Pancreas (tissue), 10 donors: ENCODE data around the gene PRR20G. TPM values are rescaled to one million over a fixed set of nuclear protein-coding genes. Genes with fewer than 3 reads are reported as not detected.

Source experiments
- ATAC-seq, 4 donors: fragments of 200-7000 bp; cut with Tn5 transposase; one replicate each; pipeline versions ENCODE4 v1.8.0 to v1.9.1; 2020; ENCODE audit warnings: mild to moderate bottlenecking in 4 of 4, moderate library complexity in 4 of 4
- DNase-seq, 6 donors: peaks; one replicate each; pipeline ENCODE4 v3.0.0-alpha.2; 2020
- FAIRE-seq: peaks from 2 replicates; lab custom pipeline; 2012; peaks lifted over from hg19 to GRCh38; lab: Jason Lieb, UNC
- H3K27ac ChIP-seq, 4 donors: fragments of 200-600 bp; sonication (generic); 1 replicate in 3 of 4; 2 replicates in 1 of 4; pipeline versions ENCODE4 v1.5.0 to v1.8.0; 2020
- H3K27me3 ChIP-seq, 4 donors: fragments of 200-600 bp; one replicate each; pipeline ENCODE4 v1.8.0; 2021
- H3K36me3 ChIP-seq, 3 donors: fragments of 200-600 bp; sonication (generic) in 1 of 3; one replicate each; pipeline versions ENCODE4 v1.5.0 to v1.8.0; 2020 to 2021
- H3K4me1 ChIP-seq, 3 donors: fragments of 200-600 bp; one replicate each; pipeline ENCODE4 v1.8.0; 2021
- H3K4me3 ChIP-seq, 4 donors: fragments of 200-600 bp; sonication (generic) in 2 of 4; one replicate each; pipeline versions ENCODE4 v1.5.0 to v1.8.0; 2020 to 2021
- H3K9me3 ChIP-seq, 4 donors: fragments of 200-600 bp; one replicate each; pipeline ENCODE4 v1.8.0; 2021
- CTCF ChIP-seq, 4 donors: fragments of 200-600 bp; sonication (generic) in 3 of 4; IDR thresholded peaks; one replicate each; pipeline versions ENCODE4 v1.5.0 to v1.8.0; 2021; ENCODE audit warnings: antibody characterized with exemption in 4 of 4
- WGBS, 2 donors: extraction: QIAGEN DNeasy Blood & Tissue Kit; methylation state at CpG; one replicate each; pipeline ENCODE4 v1.1.7; 2013; 5-methylcytosine and 5-hydroxymethylcytosine counted together
- intact Hi-C, 3 donors: fragments of 100-400 bp; cut with DNase I; formaldehyde crosslinking; loops; one replicate each; pipeline versions ENCODE4 v1.11.1 to v1.14.2; 2022
- polyA plus RNA-seq, 2 donors: library from polyadenylated mRNA; stranded (reverse); fragments of 200-250 nt; gene quantifications; one replicate each; pipeline ENCODE4 v1.2.3, GENCODE V29; 2013
- total RNA-seq, 6 donors: library from RNA; stranded (reverse); fragmentation: NEBNext Ultra II Directional in 4 of 6; extraction: Animal tissue kit (Norgen Biotek cat#: 25700) in 4 of 6; gene quantifications; one replicate each; pipeline versions ENCODE4 v1.2.1 to v1.2.4, GENCODE V29; 2021 to 2023
- donor health status: healthy with polysubstance abuse.
- donor health status: DM: no; HTN: no; CAD: no; lungs with moderate emphysema.
- donor health status: DM: no; HTN: no; CAD: no.
- donor health status: control.
- donor health status: control.
- donor health status: Bipolar disorder and iron deficiency.
- donor health status: DM: yes; HTN: yes; CAD: no.
- donor health status: DM: no; HTN: no; CAD: no.
- donor health status: DM: no; HTN: no; CAD: no.
- donor health status: DM: yes; HTN: yes; CAD: no.

The PRR20G gene
- total and polyA plus RNA-seq, 8 donors = not detected

DNA sequence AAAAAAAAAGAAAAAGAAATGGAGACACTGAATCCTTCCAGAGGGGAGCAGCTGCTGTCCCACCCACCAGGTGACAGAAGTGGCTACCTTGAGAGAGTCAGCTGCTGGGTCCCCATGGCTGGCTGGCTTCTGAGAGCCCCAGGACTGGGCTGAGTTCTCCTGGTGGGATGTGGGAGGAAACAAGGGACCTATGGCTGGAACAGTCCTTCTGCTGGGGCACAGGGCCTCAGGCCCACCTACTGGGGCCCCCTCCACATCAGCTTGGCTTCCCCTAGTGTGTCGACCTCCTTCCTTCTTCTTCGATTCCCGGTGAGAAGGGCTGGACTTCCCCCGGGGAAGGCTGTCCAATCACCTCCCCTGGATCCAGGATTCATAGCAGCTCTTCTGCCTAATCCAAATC, 32.3 kb downstream of the PRR20G start:
- intact Hi-C loops = no loop called here
- no peaks in the 10 kb centered on the region for H3K4me1 ChIP-seq

GRCh38 chr3:127254730-127255129, 33.1 kb downstream of the PRR20G start:
- intact Hi-C loops = no loop called here
- no peak for FAIRE-seq
- 74 to 78% methylated on average over 9 of the region's 9 CpGs for WGBS, 2 donors
- H3K27me3 ChIP-seq = no peaks in the 10 kb centered on the region
- H3K27ac ChIP-seq = no peak overlapping the region
- H3K4me3 ChIP-seq = no peak overlapping the region
- no peaks in the 10 kb centered on the region for H3K9me3 ChIP-seq
- no peaks in the 10 kb centered on the region for H3K36me3 ChIP-seq
- no peak for ATAC-seq
- no peaks in the 10 kb centered on the region for H3K4me1 ChIP-seq
- no peak for TF ChIP-seq CTCF (IDR thresholded peaks at IDR 0.05)
- no peak for DNase-seq

More for the DNA sequence above, 32.3 kb downstream of the PRR20G start:
- TF ChIP-seq CTCF (IDR thresholded peaks at IDR 0.05) = no peak
- Histone ChIP-seq H3K4me3 (no peak overlapping the region), H3K9me3 (no peaks in the 10 kb centered on the region), H3K27me3 (no peaks in the 10 kb centered on the region), H3K27ac (no peak overlapping the region), H3K36me3 (no peaks in the 10 kb centered on the region)
- FAIRE-seq (no peak), DNase-seq (no peak), ATAC-seq (no peak)
- WGBS, 2 donors = 75 to 86% methylated on average over 4 of the region's 4 CpGs

GRCh38 chr3:127254033-127254644, 33.7 kb downstream of the PRR20G start:
- no peak for FAIRE-seq

GRCh38 chr3:127253491-127253890, 34.4 kb downstream of the PRR20G start:
- no peaks in the 10 kb centered on the region for H3K9me3 ChIP-seq
- no peak overlapping the region for H3K4me3 ChIP-seq
- H3K36me3 ChIP-seq = no peaks in the 10 kb centered on the region
- ATAC-seq (no peak), DNase-seq (no peak), FAIRE-seq (no peak)
- 83 to 91% methylated on average over 7 of the region's 7 CpGs for whole genome bisulfite sequencing, 2 donors
- no peak for TF ChIP-seq CTCF (IDR thresholded peaks at IDR 0.05)
- H3K4me1 ChIP-seq = no peaks in the 10 kb centered on the region
- H3K27ac ChIP-seq = no peak overlapping the region
- no peaks in the 10 kb centered on the region for H3K27me3 ChIP-seq
- intact Hi-C loops = no loop called here

More at GRCh38 chr3:127254033-127254644, 33.7 kb downstream of the PRR20G start:
- Histone ChIP-seq H3K9me3 (no peaks in the 10 kb centered on the region), H3K36me3 (no peaks in the 10 kb centered on the region), H3K27ac (no peak overlapping the region), H3K4me3 (no peak overlapping the region), H3K27me3 (no peaks in the 10 kb centered on the region), H3K4me1 (no peaks in the 10 kb centered on the region)
- ATAC-seq (no peak), DNase-seq (no peak)
- intact Hi-C loops = no loop called here
- TF ChIP-seq CTCF (IDR thresholded peaks at IDR 0.05) = no peak
- WGBS, 2 donors = 64 to 73% methylated on average over 10 of the region's 10 CpGs

DNA sequence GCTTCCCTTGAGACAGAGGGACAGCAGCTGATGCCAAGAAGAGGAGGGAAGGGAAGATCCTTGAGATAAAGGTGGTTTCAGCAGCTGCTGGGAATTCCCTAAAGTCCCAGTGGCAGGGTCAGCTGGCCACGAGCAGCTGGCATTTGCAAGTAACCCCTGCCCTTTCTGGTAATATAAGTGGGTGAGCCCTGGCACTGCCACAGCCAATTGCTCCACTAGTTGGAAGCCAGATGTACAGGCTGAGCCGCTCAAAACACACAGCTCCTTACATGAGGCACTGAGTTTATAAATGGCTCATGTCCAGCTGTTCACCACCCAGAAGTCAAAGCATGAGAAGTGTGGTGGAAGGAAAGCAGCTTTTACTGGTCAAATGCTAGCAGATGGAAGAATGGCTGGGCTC, 35.4 kb downstream of the PRR20G start:
- no peak overlapping the region for H3K27ac ChIP-seq
- FAIRE-seq (no peak), DNase-seq (no peak), ATAC-seq (no peak)
- 34 to 35% methylated on average over 2 of the region's 2 CpGs for WGBS, 2 donors
- intact Hi-C loops = no loop called here
- H3K4me3 ChIP-seq = no peak overlapping the region
- no peak for TF ChIP-seq CTCF (IDR thresholded peaks at IDR 0.05)
- H3K4me1 ChIP-seq = no peaks in the 10 kb centered on the region
- no peaks in the 10 kb centered on the region for H3K27me3 ChIP-seq
- H3K36me3 ChIP-seq = no peaks in the 10 kb centered on the region
- no peaks in the 10 kb centered on the region for H3K9me3 ChIP-seq
